GM11168 (cell line): ENCODE data around the gene QPCT.
"Not testable (repeated sequence)": the region's sequence is repeated elsewhere in the genome, so short reads cannot be mapped to it uniquely, and the experiment has no call there.

Source experiments
- in situ Hi-C: fragments of 300-500 bp; cut with MboI; formaldehyde crosslinking; loops from one replicate; pipeline ENCODE4 v1.12.0; 2022; ENCODE audit warnings: low sequenced_read_pairs; ENCODE audit not compliant: unreplicated experiment

The QPCT gene

DNA sequence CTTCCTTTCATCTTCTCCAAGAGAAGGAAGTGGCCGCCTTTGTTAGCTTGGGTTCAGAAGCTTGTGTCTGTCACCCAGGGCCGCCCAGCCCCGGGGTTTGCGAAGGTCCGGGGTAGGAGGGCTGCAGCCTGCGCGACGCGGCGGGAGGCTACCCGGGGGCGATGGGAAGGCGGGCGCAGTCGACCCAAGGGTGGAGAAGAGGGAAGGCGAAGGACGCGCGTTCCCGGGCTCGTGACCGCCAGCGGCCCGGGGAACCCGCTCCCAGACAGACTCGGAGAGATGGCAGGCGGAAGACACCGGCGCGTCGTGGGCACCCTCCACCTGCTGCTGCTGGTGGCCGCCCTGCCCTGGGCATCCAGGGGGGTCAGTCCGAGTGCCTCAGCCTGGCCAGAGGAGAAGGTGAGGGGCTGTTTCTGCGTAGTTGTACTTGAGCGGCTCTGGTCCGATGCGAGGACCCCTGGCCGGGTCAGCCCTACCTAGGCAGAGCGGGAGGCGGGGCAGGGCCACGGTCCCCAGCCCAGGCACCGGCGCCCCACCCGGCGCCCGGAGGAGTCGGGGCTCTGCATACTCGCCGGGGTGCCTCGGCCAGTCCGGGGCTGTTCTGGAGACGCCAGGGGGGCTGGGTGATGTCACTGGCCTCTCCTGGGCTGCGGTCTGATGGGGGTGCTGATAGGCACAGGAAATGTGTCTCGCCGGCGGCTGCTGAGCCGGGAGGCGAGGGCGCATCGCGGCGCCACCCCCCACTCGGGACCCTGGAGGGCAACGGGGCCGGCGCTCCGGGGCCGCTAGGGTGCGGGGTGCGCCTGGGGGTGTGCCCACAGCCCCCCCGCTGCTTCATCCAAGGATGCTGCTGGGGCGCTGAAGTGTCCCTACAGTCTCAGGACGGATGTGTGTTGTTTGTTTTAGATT is at the start of gene QPCT:
QPCT (plus strand) TSS at position 178 of the 909 bp plus-strand sequence; CDS start at position 280, 102 bp downstream.
- in situ Hi-C loops, result no loop called here

DNA sequence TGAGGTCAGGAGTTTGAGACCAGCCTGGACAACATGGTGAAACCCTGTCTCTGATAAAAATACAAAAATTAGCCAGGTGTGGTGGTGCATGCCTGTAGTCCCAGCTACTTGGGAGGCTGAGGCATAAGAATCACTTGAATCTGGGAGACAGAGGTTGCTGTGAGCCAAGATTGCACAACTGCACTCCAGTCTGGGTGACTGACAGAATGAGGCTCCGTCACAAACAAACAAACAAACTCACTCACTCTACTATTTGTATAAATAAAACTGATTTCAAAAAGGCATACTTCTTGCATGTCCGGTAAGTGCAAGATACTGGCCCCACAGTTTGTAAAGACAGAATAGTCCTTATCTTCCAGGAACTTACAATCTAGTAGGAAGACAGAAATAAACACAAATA is 49.6 kb upstream of the QPCT start:
- in situ Hi-C loops, result not testable (repeated sequence)

DNA sequence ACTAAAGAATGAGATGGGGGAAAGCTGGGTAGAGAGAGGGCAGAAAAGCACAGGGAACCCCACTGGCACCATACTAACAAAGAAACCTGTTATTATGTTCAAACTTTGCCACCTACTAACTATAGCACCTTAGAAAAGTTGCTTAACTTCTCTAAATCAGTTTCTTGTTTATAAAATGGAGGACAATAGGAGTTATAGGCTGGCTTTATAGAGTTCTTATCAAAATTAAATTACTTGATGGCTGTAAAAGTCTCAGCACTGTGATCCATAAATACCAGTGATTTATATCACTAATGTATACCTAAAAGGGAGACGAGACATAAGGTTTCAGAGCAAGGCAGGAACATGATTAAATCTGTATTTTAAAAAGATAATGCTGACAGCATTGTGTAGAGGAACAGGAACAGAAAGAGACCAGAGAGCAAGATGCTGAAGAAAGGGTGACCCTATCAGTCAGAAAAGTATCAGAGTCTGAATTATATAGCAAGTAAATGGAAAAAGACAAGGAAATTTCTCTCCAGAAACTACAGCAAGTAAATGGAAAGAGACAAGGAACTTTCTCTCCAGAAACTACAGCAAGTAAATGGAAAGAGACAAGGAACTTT is 48.9 kb upstream of the QPCT start:
- in situ Hi-C loops, result no loop called here

DNA sequence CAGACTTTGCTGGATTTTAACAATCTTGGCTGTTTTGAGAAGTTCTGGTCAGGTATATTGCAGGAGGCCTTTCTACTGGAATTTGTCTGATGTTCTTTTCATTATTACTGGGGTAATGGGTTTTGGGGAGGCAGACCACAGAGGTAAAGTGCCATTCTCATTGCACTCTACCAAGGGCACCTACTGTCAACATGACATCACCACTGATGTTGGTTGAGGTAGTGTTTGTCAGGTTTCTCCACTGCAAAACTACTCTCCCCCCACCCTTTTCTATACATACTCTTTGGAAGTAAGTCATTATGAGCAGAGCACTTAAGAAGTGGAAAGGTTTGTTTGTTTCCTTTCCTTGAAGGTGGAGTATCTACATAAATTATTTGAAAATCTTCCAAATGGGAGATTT is 46.8 kb upstream of the QPCT start:
- in situ Hi-C loops, result no loop called here

DNA sequence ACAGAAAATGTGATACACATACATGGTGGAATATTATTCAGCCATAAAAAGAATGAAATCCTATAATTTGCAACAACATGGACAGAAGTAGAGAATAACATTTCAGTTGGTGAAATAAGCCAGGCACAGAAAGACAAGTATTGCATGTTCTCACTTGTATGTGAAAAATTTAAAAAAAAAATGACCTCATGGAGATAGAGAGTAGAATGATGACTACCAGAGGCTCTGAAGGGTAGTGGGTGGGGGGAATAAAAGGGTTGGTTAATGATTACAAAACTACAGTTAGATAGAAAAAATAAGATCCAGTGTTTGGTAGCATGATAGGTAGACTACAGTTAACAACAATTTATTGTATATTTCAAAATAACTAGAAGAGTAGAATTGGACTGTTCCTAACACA is 44.3 kb upstream of the QPCT start:
- in situ Hi-C loops, result no loop called here

DNA sequence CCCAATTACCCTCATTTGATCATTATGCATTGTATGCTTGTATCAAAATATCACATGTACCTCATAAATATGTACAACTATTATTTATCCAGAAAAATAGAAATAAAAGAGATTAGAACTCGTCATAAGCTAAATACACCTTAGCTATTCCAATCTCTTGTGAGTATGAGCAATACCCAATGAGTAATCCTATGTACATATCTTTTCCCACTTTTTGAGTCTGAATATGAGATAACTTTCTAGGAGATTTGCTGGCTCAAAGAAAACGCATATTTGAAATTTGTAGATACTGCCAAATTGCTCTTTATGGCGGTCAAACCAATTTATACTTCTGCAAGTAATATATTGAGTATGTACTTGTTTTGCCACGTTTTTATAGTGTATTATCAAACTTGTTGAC is 43.9 kb upstream of the QPCT start:
- in situ Hi-C loops, result no loop called here

DNA sequence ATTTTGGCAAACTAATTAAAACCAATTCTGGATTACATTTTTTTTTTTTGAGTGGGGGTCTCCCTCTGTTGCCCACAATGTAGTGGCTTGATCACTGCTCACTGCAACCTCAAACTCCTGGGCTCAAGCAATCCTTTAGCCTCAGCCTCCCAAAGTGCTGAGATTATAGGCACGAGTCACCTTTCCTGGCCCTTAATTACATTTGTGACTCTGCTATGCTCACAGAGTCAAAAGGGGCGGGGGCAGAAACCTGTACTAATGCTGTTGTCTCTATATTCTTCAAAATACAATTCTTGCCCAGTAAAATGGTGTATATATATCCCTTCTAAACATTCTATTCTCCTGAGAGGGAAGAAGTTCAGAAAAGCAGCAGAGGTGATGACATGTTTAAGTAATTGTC is 43.0 kb upstream of the QPCT start:
- in situ Hi-C loops, result no loop called here

DNA sequence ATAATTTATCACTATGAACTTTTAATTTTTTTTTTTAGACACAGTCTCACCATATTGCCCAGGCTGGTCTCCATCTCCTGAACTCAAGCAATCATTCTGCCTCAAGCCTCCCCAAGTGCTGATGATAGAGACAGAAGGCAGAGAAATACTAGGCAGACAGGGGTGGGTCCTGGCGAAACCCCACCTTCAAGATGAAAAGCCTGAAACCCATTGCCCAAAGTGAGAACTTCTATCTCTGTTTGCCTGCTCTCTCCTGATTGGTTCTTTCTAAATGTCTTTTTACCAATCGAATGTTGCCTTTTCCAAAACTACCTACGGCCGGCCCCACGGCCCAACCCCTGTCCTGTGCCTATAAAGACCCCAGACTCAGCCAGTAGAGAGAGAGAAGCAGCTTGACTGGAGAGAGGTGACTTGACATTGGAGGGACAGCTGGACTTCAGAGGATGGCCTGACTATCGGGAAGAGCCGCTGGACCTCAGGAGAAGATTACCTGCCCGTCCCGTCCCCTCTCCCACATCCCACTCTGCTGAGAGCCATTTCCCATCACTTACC is 41.7 kb upstream of the QPCT start:
- in situ Hi-C loops, result no loop called here

DNA sequence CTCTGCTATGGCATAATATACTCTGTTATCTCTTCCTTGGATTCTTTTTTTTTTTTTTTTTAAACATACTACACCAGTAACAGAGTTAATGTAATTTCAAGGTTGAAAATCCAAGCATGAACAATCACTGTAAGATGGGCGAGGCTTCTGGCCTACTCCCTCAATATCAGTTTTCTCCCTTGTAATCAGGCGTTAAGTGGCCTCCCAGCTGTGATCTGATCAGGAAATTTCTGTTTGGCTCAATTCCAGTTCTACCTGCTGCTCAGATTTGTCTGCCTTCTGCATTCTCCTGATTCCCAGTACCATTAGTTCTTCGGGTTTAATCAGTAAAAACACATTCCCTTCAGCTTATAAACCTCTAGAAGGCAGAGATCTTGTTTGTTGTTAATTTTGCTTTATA is 38.4 kb upstream of the QPCT start:
- in situ Hi-C loops, result no loop called here

DNA sequence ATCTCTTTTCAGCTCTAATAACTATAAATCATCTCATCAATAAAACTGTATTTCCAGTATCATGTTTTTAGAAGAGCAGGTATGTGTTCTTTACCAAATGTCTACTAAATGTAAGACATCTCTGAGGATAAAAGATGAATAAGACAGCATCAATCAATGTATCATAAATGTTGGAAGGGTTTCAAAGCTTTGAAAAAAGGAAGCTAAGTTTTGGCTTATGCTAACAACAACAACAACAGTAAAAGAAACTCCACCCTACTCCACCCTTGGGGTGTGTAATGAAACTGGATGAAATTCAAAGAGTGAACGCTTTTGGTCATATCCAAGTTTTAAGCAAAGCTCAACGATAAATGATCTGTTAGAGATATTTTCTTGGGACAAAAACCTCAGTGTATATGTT is 36.9 kb upstream of the QPCT start:
- in situ Hi-C loops, result no loop called here

DNA sequence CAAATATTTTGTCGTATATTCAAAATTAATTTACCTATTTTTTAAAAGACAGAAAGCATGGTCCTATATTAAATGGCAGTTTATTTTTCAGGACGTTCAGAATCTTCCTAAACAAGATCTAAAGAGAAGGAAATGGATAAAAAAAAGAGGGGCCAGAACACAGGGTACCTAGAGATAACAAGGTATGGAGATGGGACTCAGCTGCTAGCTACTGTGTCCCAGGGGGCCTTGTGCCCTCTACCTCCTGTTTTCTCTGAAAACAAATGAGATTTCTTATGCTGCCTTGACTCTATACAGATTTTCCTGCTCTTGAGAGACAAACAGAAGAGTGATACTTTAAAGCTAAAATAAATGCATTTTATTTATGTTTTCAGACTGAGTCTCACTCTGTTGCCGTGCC is 29.1 kb upstream of the QPCT start:
- in situ Hi-C loops, result no loop called here

DNA sequence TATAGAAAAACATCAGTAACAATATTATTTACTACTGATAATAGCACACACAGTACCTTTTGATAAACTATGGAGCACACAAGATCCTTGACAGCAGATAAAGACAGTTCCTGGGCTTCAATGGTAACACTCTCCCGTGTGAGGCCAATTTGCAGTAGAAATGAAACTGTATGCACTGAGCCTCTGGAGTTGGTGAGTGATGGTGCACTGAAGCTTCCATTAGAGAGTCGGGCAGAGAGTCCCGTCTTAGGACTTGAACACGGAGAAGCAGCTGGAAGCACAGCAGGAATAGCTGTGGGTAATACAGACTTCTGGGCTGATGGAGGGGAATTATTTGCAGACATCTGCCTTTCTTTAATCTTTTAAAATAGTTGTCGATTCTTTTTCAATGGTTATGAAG is 28.2 kb upstream of the QPCT start:
- in situ Hi-C loops, result no loop called here

DNA sequence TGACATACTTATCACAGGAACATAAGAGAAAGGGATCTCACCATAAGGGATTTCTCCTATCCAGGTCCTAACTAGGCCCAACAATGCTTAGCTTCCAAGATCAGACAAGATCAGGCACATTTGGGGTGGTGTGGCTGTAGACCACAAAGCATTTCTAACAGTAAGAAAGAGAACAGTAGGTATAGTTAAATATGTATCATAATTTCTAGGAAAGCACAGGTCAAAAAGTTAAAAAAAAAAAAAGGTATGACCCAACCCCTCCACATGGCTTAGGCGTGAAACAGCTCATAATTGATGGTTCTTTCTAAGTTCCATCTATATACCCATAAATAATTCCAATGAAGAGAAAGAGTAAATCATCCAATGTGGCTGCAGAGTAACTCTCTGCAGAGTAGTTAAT is 26.7 kb upstream of the QPCT start:
- in situ Hi-C loops, result no loop called here

DNA sequence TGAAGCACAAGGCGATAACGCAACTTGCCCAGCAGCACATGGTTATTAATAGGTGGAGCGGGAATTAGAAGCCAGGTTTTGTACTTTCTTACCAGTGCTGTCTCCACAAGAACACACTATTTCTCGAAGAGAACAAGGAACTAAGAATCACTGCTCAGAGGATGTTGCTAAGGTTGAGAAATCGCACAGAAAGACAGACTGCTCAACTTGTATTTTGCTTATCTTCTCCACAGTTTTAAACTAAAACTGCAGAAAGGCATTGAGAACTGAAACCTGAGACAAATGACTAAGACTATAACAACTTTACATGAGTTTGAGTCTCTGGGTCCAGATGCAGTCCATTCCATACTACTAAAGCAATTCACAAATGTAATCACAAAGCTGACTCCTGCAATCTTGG is 26.0 kb upstream of the QPCT start:
- in situ Hi-C loops, result no loop called here

DNA sequence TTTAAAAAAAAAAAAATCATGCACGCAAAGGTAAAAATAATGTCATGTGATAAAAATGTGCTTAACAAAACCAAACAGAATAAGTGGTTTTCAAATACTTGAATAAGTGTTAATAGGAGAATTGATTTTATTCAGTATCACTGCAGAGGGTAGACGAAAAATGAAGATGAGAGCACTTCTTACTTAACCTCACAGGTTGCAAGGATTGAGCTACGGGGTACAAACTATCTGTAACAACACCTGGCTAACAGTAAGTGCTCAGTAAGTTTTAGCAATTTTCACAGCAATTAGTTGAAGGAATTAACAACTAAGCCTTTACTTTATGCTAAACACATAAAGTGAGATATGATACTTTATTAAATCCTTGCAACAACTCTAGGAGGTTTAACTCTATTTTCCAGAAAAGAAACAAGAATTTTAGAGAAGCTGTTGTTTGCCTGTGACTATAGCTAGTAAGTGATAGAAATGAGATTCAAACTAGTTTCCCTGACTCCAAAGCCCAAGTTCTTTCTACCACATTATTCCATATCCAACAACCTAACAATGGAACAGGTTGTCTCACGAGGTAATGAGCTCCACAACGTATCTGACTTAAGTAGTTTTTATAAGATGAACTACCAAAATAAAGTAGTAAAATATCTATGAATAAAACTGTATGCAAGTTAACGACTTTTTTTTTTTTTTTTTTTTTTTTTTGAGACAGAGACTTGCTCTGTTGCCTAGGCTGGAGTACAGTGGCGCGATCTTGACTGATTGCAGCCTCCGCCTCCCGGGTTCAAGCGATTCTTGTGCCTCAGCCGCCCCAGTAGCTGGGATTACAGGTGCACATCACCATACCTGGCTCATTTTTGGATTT is 24.4 kb upstream of the QPCT start:
- in situ Hi-C loops, result no loop called here

DNA sequence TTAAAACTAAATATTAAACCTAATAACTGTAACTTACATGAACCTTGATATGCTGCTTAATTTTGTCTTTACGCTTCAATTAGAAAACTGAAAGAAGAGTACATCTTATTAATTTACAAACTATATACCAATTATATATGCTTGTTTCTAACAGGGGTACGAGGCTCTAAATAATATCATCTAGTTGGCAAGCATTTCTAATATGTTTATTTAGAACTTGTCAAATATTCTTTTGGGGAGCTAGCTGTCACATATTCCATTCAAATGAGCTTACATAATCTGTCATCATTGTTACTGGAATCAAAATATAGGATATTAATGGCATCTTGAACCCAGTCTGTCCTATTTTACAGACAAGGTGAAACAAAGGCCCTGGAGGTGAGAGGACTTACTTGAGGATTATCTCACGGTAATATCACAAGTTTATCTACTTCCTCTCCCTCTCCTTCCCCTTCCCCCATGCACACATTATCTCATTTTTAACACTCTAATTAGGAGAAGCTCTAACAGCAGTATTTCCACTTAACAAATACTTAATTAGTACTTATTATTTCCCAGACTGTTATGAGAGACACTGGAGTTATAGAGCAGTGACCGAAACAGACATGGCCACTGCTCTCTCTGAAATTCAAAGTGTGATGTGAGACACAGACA is 23.3 kb upstream of the QPCT start:
- in situ Hi-C loops, result no loop called here

DNA sequence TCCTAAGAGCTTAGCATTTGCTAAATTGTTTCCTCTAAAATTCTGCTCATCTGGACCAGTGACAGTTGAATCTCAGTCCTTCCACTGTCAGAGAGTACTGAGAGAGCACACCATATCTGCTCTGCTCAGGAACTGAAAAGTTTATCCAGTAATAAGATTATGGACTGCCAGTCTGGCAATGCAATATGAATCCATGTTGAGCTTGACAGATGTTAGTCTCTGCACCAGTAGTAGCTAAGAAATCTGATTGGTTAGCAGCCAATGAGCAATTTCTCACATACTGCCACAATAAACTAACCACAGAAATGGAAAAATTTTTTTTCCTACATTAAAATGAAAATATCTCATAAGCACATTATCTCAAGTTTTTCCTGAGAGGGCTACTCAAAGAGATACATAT is 22.1 kb upstream of the QPCT start:
- in situ Hi-C loops, result no loop called here

DNA sequence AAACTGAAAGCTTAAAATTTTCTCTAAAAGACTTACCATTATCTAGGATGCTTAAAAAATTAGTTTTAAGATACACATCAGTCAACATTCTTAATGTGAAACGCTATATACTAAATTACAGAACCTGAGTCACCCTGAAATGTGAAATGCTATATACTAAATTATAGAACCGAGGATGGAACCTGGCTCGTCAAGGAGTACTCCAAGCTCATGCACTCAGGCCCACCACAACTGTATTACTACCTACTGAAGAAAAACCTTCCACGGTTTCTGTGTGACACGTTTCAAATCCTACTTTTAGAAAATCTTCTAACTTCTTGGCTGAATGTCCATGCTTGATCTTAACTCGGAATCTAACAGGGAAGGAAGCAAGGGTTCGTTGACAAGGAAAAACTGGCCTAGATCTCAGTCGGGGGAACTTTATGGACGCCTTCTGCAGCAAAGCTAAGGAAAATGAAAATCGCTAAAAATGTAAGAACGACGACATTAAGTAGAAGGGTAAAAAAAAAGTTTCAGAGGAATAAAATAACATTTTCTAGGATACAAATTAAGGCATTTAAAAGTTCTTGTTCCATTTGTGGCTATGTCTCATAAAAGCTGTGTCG is 21.2 kb upstream of the QPCT start:
- in situ Hi-C loops, result no loop called here

DNA sequence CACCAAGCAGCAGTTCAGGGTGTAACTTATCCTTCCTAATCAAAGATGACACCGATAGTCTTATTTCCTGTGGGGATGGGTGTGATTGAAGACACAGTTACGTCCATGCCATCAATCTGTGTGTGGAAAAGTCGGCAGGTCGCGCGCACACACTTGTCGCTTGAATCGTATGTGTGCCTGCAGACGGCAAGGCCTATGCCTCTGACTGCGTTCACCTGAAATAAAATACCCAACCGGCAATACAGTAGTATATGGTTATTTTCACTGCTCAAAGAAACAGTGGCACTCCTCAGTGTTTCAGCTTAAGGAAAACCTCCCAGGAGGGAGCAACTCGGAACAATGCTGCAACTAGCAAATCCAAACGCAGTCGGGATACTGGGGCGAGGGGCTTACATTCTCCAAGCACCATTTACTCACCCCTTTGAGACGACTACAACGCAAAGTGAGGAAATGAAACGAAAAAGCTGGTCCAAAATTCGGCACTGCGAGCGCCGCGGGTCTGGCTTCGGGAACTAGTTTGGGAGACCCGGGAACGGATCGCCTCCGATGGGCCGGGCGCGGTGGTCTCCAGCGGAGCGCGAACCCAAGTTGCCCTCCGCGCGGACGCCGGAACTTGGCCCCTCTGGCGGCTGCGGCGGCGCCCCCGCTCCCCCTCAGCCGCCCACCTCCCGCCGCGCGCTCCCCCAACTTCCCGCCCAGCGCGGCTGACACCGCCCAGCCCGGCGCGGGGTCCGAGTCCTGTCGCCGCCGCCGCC is 20.5 kb upstream of the QPCT start:
- in situ Hi-C loops, result no loop called here
